ENCODE measurements around the gene CRB3.

Gene CRB3

DNA sequence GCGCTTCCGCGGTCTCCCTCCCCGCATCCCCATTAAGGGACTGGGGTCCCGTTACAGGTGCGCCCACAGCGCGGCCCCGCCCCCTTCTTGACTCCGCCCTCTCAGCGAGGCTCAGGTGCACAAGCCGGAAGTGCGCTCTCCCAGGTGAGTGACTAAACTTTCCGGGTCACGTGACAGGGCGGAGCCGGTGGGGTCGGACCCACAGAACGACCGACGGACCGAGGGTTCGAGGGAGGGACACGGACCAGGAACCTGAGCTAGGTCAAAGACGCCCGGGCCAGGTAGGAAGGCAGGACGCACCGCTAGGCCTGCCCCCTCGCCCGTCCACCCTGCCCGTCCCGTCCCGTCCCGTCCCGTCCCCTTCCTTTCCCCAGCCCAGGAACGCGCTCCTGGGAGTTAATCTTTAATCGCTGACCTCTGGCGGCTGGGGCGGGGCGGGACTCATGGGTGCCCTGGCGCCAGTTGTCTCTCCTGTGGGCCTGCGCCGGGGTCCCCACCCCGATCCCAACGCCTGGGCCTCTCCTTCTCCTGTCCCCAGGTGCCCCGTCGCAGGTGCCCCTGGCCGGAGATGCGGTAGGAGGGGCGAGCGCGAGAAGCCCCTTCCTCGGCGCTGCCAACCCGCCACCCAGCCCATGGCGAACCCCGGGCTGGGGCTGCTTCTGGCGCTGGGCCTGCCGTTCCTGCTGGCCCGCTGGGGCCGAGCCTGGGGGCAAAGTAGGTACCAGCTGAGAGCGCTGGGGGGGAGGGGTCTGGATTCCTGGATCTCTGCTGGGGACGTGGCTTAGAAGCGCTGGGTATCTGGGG is at the start of gene CRB3:
TSS of gene CRB3 (plus strand) at position 202 of the 804 bp plus-strand sequence. CDS start at position 633, 431 bp downstream.
- no peak within 1 kb of the TSS for H3K4me3 ChIP-seq (ENCODE audit: control insufficient read depth, low read depth, low read length)
- TF ChIP-seq CTCF (IDR thresholded peaks at IDR 0.05; ENCODE audit: control insufficient read depth, insufficient read depth, low read depth, low read length, missing control alignments): no peak
- DNase-seq (ENCODE audit: low read depth): no peak

DNA sequence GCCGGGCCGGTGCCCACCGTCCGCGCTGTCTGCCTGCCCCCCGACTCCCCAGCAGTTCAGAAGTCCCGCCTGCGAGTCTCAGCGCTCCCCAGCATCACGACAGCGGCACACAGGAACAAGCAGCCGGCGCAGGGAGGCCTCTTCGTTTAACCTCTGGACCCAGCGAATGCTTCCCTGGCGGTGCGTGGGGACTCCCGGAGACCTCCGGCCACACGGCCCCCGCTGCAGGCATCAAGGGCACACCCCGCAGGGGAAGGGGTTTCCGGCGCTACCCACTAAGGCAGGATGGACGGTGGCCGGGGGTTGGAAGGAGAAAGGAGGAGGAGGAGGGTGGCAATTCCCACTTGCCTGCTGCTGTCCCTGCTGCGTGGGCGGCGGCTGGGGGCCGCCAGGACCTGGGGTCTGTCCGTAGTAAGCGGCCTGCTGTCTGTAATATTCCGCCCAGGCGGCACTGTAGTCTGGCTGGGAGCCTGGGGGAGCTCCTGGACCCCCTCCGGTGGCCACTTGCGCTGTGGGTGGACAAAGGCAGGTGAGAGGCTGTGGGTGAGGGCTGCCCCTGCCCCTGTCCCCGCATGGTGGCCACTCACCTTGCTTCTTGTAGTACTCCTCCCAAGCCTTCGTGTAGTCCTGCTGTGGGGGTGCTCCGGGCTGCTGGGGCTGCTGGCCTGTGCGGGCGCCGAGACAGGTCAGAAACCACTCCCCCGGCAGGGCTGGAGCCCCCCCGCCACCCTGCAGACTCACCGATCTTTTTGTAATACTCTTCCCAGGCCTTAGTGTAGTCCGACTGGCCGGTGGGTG is 49.1 kb upstream of the CRB3 start:
- DNase-seq (ENCODE audit: low read depth): no peak
- H3K4me3 ChIP-seq (ENCODE audit: control insufficient read depth, low read depth, low read length): no peak overlapping the region
- TF ChIP-seq CTCF (IDR thresholded peaks at IDR 0.05; ENCODE audit: control insufficient read depth, insufficient read depth, low read depth, low read length, missing control alignments): no peak

- DNase-seq (ENCODE audit: low read depth): no peak
- no peak overlapping the region for H3K4me3 ChIP-seq (ENCODE audit: control insufficient read depth, low read depth, low read length)
- no peak for TF ChIP-seq CTCF (IDR thresholded peaks at IDR 0.05; ENCODE audit: control insufficient read depth, insufficient read depth, low read depth, low read length, missing control alignments)
Observed at GRCh38 chr19:6415591-6416190, 48.4 kb upstream of the CRB3 start.

DNA sequence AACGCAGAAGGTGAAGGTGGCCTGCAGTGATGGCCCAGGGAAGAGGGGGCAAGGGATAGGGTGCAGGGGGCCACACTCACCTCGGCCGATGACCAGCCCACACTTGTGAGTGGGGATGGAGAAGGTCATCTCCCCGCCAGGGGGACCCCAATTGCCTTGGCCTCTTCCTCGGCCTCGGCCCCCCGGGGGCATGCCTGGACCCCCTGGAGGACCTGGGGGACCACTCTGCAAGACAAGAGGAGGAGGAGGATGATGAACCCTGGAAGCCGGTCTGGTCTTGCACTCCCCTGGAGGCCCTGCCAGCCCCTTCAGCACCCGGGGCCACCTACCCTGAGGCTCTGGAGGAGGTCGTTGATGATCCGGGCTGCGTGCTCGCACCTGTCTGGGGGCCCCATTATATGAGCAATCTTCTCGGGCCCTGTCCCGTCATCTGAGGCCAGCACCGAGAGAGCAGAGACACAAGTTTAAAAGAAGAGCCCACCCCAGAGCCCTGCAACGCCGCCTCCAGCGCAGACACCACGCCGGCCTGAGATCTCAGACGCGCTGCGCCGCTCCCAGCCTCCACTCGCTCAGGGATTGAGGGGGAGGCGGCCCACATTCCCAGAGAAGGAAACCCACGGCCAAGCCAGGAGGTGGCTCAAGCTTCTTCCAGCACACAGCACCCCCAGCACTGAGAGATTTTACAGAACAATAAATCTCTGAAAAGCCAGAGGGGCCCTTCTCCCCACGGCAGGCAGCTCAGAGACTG is 47.2 kb upstream of the CRB3 start:
- no peak for TF ChIP-seq CTCF (IDR thresholded peaks at IDR 0.05; ENCODE audit: control insufficient read depth, insufficient read depth, low read depth, low read length, missing control alignments)
- H3K4me3 ChIP-seq (ENCODE audit: control insufficient read depth, low read depth, low read length): no peak overlapping the region
- DNase-seq (ENCODE audit: low read depth): no peak

DNA sequence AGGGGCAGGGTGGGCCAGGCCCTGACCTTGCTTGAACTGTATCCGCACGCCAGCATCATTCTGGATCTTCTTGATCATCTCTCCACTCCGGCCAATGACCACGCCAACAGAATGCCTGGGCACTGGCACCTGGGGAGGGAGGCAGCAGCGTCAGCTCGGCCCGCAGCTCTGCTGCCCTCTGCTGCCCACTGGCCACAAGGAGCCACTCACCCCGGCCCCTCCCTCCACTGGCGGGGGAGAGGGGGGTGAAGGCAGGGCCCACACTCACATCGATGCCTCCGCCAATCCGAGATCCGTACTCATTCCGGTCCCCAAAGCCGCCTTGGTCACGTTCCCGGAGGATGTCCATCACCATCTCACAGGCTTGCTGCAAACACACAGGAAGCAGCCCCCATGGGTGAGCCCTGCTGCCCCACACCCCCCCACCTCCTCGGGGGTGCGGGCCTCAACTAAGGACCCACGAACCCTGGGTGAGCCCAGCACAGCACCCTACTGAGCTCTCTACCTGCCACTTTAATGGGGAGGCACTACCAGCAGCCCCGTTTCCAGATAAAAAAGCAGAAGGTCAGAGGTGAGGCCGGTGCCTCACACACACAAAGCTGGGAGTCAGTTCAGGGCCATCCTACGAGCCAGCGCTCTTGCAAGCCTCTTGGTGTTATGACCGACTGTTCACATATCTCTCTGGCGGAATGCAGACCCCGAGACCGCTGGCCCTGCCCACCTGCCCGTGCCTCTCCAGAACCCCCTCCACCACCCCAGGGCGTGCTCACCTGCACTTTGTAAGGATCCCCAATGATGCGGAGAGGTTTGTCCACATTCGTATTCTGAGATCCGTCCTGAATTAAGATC is 46.1 kb upstream of the CRB3 start:
- H3K4me3 ChIP-seq (ENCODE audit: control insufficient read depth, low read depth, low read length): no peak overlapping the region
- TF ChIP-seq CTCF (IDR thresholded peaks at IDR 0.05; ENCODE audit: control insufficient read depth, insufficient read depth, low read depth, low read length, missing control alignments): peak; percentile 57
- DNase-seq (ENCODE audit: low read depth): no peak
